Neural cell (in vitro differentiated cells): ENCODE data around the gene ITGB4. TPM values are rescaled to one million over a fixed set of nuclear protein-coding genes. Genes with fewer than 3 reads are reported as not detected.
A peak's percentile ranks its signal among the peaks of the same experiment; 100 is the strongest.

Experiments
- H2AFZ ChIP-seq: fragments of 200-600, 300-800 bp; sonication (generic), shearing (Covaris generic); 2 replicates; pipeline ENCODE4 v1.6.0; 2014; ENCODE audit warnings: low read depth, mild to moderate bottlenecking, antibody characterized with exemption, low read length, moderate library complexity
- H3F3A ChIP-seq: fragments of 200-600 bp; shearing (Covaris generic); 2 replicates; pipeline ENCODE4 v1.6.1; 2016; ENCODE audit warnings: mild to moderate bottlenecking, moderate library complexity, mixed read lengths, antibody characterized with exemption, low read length; ENCODE audit not compliant: insufficient read depth, poor library complexity, severe bottlenecking
- H3K27ac ChIP-seq: fragments of 200-600, 300-800 bp; sonication (generic), shearing (Covaris generic); 2 replicates; pipeline ENCODE4 v1.5.1; 2014; ENCODE audit warnings: mild to moderate bottlenecking, low read length, moderate library complexity
- H3K27me3 ChIP-seq: fragments of 300-800, 200-600 bp; sonication (generic), shearing (Covaris generic); 2 replicates; pipeline ENCODE4 v1.6.0; 2014; ENCODE audit warnings: mild to moderate bottlenecking, low read depth, low read length, moderate library complexity; ENCODE audit not compliant: insufficient read depth
- H3K36me3 ChIP-seq: fragments of 300-800, 200-600 bp; sonication (generic), shearing (Covaris generic); 2 replicates; pipeline ENCODE4 v1.5.1; 2014; ENCODE audit warnings: mild to moderate bottlenecking, antibody characterized with exemption, low read length, moderate library complexity; ENCODE audit not compliant: insufficient read depth
- H3K4me2 ChIP-seq: fragments of 300-800, 200-600 bp; sonication (generic), shearing (Covaris generic); 2 replicates; pipeline ENCODE4 v1.6.0; 2014; ENCODE audit warnings: mild to moderate bottlenecking, low read length
- H3K4me3 ChIP-seq: fragments of 300-800, 200-600 bp; sonication (generic), shearing (Covaris generic); 2 replicates; pipeline ENCODE4 v1.5.1; 2014; ENCODE audit warnings: mild to moderate bottlenecking, low read length, moderate library complexity
- H3K79me2 ChIP-seq: fragments of 200-600 bp; shearing (Covaris generic); replicated peaks from 2 replicates; pipeline ENCODE4 v1.6.0; 2014; ENCODE audit warnings: mild to moderate bottlenecking, low read length, moderate library complexity; ENCODE audit not compliant: insufficient read depth
- H3K9ac ChIP-seq: fragments of 300-800, 200-600 bp; sonication (generic), shearing (Covaris generic); 2 replicates; pipeline ENCODE4 v1.6.1; 2016; ENCODE audit warnings: mild to moderate bottlenecking, low read length, mixed read lengths
- H3K9me2 ChIP-seq: fragments of 200-600 bp; shearing (Covaris generic); 2 replicates; pipeline ENCODE4 v1.6.1; 2016; ENCODE audit warnings: mild to moderate bottlenecking, low read length, mixed read lengths; ENCODE audit not compliant: insufficient read depth
- H3K9me3 ChIP-seq: fragments of 200-600, 300-800 bp; sonication (generic), shearing (Covaris generic); 2 replicates; pipeline ENCODE4 v1.6.1; 2016; ENCODE audit warnings: mild to moderate bottlenecking, mixed run types, low read length, moderate library complexity, mixed read lengths
- H4K20me1 ChIP-seq: fragments of 200-600 bp; shearing (Covaris generic); 2 replicates; pipeline ENCODE4 v1.6.1; 2016; ENCODE audit warnings: mild to moderate bottlenecking, mixed run types; ENCODE audit not compliant: insufficient read depth
- CTCF ChIP-seq: fragments of 450-650 bp; IDR thresholded peaks from 2 replicates; pipeline ENCODE4 v1.5.1; 2014; ENCODE audit warnings: antibody characterized with exemption, mild to moderate bottlenecking, moderate library complexity; ENCODE audit not compliant: poor library complexity, severe bottlenecking
- EP300 ChIP-seq: fragments of 450-650 bp; conservative IDR thresholded peaks from 2 replicates; pipeline ENCODE4 v1.6.1; 2014; ENCODE audit warnings: antibody characterized with exemption, mild to moderate bottlenecking, moderate library complexity; ENCODE audit not compliant: poor library complexity, severe bottlenecking
- EZH2 ChIP-seq: fragments of 200-600, 300-800 bp; shearing (Covaris generic), sonication (generic); IDR thresholded peaks from 2 replicates; pipeline ENCODE4 v1.6.1; 2014; ENCODE audit warnings: antibody characterized with exemption, low read length, borderline replicate concordance, mild to moderate bottlenecking; ENCODE audit not compliant: insufficient read depth, poor library complexity, severe bottlenecking
- MXI1 ChIP-seq: fragments of 450-650 bp; conservative IDR thresholded peaks from 2 replicates; pipeline ENCODE4 v1.6.1; 2014; ENCODE audit warnings: antibody characterized with exemption, mild to moderate bottlenecking; ENCODE audit not compliant: poor library complexity, severe bottlenecking
- POLR2AphosphoS5 ChIP-seq: IDR thresholded peaks from 2 replicates; pipeline ENCODE4 v1.6.1; 2012
- RAD21 ChIP-seq: fragments of 450-650 bp; conservative IDR thresholded peaks from 2 replicates; pipeline ENCODE4 v1.6.1; 2014; ENCODE audit warnings: antibody characterized with exemption, mild to moderate bottlenecking, moderate library complexity
- SMC3 ChIP-seq: fragments of 450-650 bp; conservative IDR thresholded peaks from 2 replicates; pipeline ENCODE4 v1.6.1; 2014; ENCODE audit warnings: antibody characterized with exemption, mild to moderate bottlenecking, moderate library complexity; ENCODE audit not compliant: poor library complexity
- TAF1 ChIP-seq: IDR thresholded peaks from 2 replicates; pipeline ENCODE4 v1.6.1; 2012; ENCODE audit warnings: low read depth
- polyA plus RNA-seq: library from polyadenylated mRNA; depleted of rRNA; stranded (reverse); fragments of >200 nt; gene quantifications from 2 replicates; pipeline ENCODE4 v1.2.3, GENCODE V29; 2014
- TF ChIP-seq, protein P1 (sequence below): IDR thresholded peaks from 2 replicates; pipeline ENCODE4 v1.6.1; 2012; ENCODE audit warnings: borderline replicate concordance

The ITGB4 gene
- polyA plus RNA-seq, 1 donor from 2014 or later: not detected

- Histone ChIP-seq H3K36me3 (no peaks in the 10 kb centered on the region), H3K9me2 (no peaks in the 10 kb centered on the region), H4K20me1 (peaks cover 2% of the 10 kb centered on the region), H3K27me3 (peaks cover 4% of the 10 kb centered on the region), H3K79me2 (peaks cover 3% of the 10 kb centered on the region), H3K4me2 (no peak overlapping the region), H3K9ac (no peak overlapping the region), H3F3A (no peaks in the 10 kb centered on the region), H3K4me3 (no peak overlapping the region), H3K27ac (no peak overlapping the region), H3K9me3 (no peaks in the 10 kb centered on the region), H2AFZ (no peak overlapping the region)
- TF ChIP-seq MXI1 (no peak), RAD21 (no peak), TAF1 (no peak), SMC3 (no peak), POLR2AphosphoS5 (no peak), EZH2 (no peak), CTCF (no peak), EP300 (no peak)
- TF ChIP-seq, protein P1, sequence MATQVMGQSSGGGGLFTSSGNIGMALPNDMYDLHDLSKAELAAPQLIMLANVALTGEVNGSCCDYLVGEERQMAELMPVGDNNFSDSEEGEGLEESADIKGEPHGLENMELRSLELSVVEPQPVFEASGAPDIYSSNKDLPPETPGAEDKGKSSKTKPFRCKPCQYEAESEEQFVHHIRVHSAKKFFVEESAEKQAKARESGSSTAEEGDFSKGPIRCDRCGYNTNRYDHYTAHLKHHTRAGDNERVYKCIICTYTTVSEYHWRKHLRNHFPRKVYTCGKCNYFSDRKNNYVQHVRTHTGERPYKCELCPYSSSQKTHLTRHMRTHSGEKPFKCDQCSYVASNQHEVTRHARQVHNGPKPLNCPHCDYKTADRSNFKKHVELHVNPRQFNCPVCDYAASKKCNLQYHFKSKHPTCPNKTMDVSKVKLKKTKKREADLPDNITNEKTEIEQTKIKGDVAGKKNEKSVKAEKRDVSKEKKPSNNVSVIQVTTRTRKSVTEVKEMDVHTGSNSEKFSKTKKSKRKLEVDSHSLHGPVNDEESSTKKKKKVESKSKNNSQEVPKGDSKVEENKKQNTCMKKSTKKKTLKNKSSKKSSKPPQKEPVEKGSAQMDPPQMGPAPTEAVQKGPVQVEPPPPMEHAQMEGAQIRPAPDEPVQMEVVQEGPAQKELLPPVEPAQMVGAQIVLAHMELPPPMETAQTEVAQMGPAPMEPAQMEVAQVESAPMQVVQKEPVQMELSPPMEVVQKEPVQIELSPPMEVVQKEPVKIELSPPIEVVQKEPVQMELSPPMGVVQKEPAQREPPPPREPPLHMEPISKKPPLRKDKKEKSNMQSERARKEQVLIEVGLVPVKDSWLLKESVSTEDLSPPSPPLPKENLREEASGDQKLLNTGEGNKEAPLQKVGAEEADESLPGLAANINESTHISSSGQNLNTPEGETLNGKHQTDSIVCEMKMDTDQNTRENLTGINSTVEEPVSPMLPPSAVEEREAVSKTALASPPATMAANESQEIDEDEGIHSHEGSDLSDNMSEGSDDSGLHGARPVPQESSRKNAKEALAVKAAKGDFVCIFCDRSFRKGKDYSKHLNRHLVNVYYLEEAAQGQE: no peak
Observed at GRCh38 chr17:75769536-75769935, 48.3 kb downstream of the ITGB4 start.

DNA sequence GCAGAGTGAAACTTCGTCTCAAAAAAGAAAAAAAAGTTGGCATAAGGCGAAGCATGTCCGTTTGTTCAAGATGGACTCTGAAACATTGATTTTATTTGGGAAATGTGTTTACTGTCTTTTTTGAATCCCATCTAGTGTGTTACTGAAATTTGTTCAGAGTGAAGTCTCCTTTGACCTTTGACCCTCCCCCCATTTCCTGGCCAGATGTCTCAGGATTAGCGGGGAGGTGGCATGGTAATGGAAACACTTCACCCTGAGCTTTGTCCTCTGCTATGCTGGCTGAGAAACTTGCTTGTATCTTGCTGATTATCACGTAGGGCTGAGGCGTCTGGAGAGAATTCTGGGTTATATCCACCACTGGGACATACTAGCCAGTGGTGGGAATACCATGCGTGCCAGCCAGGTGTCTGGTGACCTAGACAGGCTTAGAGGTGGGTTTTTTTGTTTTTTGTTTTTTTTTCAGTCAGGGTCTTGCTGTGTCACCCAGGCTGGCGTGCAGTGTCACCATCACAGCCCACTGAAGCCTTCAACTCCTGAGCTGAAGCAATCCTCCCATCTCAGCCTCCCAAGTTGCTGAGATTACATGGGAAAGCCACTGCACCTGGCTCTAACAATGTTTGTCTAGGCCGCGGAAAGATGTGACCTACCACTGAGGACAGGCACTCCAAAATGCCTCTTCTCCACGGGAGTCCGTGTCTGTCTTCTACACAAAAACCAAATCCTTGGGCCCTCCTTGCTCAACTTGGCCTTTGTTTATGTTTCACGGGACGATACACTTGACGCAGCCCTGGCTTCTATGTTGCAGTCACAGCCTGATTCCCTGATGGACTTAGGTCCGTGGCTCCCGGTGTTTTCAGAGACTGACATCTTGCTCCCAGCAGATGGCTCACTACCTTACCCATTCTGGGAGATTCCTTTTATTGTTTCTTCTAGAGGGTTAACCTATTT, 50.3 kb downstream of the ITGB4 start:
- Histone ChIP-seq H3K4me3 (no peak overlapping the region), H2AFZ (no peak overlapping the region), H3F3A (no peaks in the 10 kb centered on the region), H3K36me3 (no peaks in the 10 kb centered on the region), H3K9me3 (no peaks in the 10 kb centered on the region), H3K9me2 (no peaks in the 10 kb centered on the region), H3K4me2 (no peak overlapping the region), H3K79me2 (peaks cover 22% of the 10 kb centered on the region), H3K27me3 (no peaks in the 10 kb centered on the region), H3K27ac (no peak overlapping the region), H3K9ac (no peak overlapping the region), H4K20me1 (peaks cover 21% of the 10 kb centered on the region)
- TF ChIP-seq EP300 (no peak), POLR2AphosphoS5 (peak; percentile 15)
